C1 segment of cervical spinal cord (tissue), 14 donors: ENCODE results near the gene ABCB1.

Experiments used
- DNase-seq, 14 donors: peaks; one replicate each; lab custom pipeline; 2025; lab: John Stamatoyannopoulos, UW

The ABCB1 gene

GRCh38 chr7:87600130-87601124 is at the start of gene ABCB1:
Gene ABCB1, minus strand, starts transcription at chr7:87600884. Its CDS starts 700 bp downstream, at chr7:87600184.
- DNase-seq: peak in 1 of 14 donors; percentile 5

GRCh38 chr7:87648316-87648715 is 47.6 kb upstream of the ABCB1 start:
- DNase-seq: no peak

GRCh38 chr7:87645446-87645845 is 44.8 kb upstream of the ABCB1 start:
- DNase-seq: no peak

GRCh38 chr7:87635921-87636320 is 35.2 kb upstream of the ABCB1 start:
- no peak for DNase-seq

GRCh38 chr7:87628780-87629569 is 28.3 kb upstream of the ABCB1 start:
- DNase-seq: peak in 5 of 14 donors; percentile 2 to 72 (median 9)

- no peak for DNase-seq
Observed at GRCh38 chr7:87627634-87627994, 26.9 kb upstream of the ABCB1 start.

GRCh38 chr7:87625101-87625500 is 24.4 kb upstream of the ABCB1 start:
- no peak for DNase-seq

GRCh38 chr7:87624628-87625027 is 23.9 kb upstream of the ABCB1 start:
- DNase-seq: no peak

GRCh38 chr7:87615197-87615596 is 14.5 kb upstream of the ABCB1 start:
- no peak for DNase-seq

- DNase-seq: no peak
Observed at GRCh38 chr7:87609916-87610315, 9.2 kb upstream of the ABCB1 start.

- no peak for DNase-seq
Observed at GRCh38 chr7:87608431-87608830, 7.7 kb upstream of the ABCB1 start.

GRCh38 chr7:87604264-87604663 is 3.6 kb upstream of the ABCB1 start:
- no peak for DNase-seq

GRCh38 chr7:87599336-87599735 is 1.3 kb downstream of the ABCB1 start:
- DNase-seq: no peak

- DNase-seq: no peak
Observed at GRCh38 chr7:87598234-87599009, 2.3 kb downstream of the ABCB1 start.

GRCh38 chr7:87596696-87597095 is 4.0 kb downstream of the ABCB1 start:
- no peak for DNase-seq

GRCh38 chr7:87596136-87596535 is 4.5 kb downstream of the ABCB1 start:
- no peak for DNase-seq

GRCh38 chr7:87592300-87592699 is 8.4 kb downstream of the ABCB1 start:
- no peak for DNase-seq

- DNase-seq: no peak
Observed at GRCh38 chr7:87591211-87591610, 9.5 kb downstream of the ABCB1 start.

GRCh38 chr7:87590578-87590977 is 10.1 kb downstream of the ABCB1 start:
- no peak for DNase-seq

- DNase-seq: no peak
Observed at GRCh38 chr7:87589631-87590030, 11.1 kb downstream of the ABCB1 start.

- no peak for DNase-seq
Observed at GRCh38 chr7:87581723-87582122, 19.0 kb downstream of the ABCB1 start.

- no peak for DNase-seq
Observed at GRCh38 chr7:87580636-87581035, 20.0 kb downstream of the ABCB1 start.
